Activated naive CD4-positive, alpha-beta T cell (primary cell): ENCODE results near the gene DCTN2.
"Not testable (repeated sequence)": the region's sequence is repeated elsewhere in the genome, so short reads cannot be mapped to it uniquely, and the experiment has no call there.

Source experiments
- DNase-seq, 4 experiments: peaks; one replicate each; lab custom pipeline; 2025; lab: John Stamatoyannopoulos, UW

Gene DCTN2

GRCh38 chr12:57546438-57547287, at the start of gene DCTN2:
Gene DCTN2 (minus strand): TSS chr12:57547192. CDS start chr12:57547063, 129 bp downstream.
- peak; percentile 66 to 82 (median 76) for DNase-seq

GRCh38 chr12:57593187-57593586, 46.2 kb upstream of the DCTN2 start:
- no peak for DNase-seq

DNA sequence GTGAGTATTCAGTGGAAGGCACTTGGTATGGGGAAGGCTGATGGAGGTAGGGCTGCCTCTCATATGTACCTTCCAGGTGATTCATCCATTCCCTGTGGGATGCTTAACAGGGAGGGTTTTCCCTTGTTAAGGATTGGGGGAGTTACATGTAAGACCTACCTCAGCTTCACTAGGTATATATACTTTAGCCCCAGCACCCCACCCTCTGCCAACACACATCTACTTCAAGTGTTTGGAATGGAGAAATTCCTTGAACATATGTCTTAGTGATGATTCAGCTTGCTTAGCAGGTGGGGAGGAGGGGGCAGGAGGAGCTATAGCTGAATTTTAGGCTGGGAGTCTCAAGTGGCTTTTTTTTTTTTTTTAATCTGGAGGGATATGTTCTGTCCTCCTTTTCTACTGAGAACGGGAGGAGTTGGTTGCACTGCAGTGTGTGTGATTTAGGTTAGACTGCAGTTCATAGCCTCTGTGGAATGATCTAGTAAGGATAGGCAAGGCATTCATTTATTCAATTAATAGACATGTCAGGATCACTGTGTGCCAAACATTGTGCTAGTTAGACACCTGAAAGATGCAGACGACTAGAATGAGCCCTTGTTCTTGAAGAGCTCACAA, 45.7 kb upstream of the DCTN2 start:
- no peak for DNase-seq

DNA sequence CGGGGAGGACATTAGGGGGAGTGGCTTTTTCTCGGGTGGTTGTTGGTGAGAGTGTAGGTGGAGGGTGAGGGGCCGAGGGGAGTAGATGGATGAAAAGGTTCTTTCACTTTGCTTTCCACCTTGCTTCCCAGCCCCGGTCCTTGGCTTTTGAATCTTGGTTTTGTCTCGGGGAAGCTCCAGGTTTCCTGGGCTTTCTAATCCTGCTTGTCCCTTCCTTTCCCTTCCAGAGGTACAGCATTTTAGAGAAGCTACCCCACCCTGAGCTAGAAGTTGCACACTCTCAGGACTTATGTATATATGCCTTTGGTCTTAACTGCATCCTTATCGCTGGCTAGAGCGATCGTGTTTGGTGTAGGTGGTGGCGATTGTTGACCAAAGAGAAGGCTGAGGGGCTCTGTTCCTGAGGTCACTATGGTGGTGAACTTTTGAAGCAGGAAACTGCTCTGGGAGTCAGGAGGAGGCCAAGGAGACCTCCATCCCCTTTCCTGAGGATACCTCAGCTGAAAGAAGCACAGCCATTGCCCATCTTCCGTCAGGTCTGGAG, 44.9 kb upstream of the DCTN2 start:
- no peak for DNase-seq

DNA sequence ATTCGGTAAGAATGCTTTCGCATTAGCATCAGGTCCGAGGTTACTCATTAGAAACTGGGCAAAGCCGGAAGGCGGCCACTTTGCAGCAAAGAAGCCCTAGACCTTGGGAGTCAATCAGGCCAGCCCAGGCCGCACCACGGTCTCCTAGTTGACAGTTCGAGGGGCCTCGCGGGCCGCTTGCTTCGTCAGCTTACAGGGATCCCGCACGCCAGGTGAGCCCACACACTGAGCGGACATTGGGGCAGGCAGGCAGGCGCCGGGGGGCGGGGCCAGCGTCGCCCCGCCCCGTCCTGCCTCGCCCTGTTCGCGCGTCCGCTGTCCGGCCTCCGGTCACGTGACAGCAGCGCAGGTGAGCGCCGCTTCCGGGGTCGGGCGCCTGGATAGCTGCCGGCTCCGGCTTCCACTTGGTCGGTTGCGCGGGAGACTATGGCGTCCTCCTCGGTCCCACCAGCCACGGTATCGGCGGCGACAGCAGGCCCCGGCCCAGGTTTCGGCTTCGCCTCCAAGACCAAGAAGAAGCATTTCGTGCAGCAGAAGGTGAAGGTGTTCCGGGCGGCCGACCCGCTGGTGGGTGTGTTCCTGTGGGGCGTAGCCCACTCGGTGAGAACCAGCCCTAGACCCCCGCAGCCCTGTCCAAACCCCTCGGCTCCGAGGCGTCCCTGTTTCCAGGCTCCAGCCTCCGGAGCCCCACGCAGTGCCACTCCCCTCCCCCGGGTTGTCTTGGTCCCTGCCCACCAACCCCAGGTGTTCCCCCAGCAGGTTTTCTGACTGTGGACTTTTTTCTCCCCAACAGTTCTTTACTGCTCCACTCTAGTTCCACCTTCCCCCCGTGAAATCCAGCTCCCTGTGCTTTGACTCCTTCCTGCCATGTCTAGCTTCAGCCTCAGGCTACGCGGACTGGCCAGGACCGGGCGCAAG, 44.1 kb upstream of the DCTN2 start, which contains the start of gene PIP4K2C:
TSS of gene PIP4K2C (plus strand) at position 329 of the 918 bp plus-strand sequence. CDS start at position 427, 98 bp downstream.
- DNase-seq, result peak in 3 of 4 experiments; percentile 30 to 63 (median 57)

DNA sequence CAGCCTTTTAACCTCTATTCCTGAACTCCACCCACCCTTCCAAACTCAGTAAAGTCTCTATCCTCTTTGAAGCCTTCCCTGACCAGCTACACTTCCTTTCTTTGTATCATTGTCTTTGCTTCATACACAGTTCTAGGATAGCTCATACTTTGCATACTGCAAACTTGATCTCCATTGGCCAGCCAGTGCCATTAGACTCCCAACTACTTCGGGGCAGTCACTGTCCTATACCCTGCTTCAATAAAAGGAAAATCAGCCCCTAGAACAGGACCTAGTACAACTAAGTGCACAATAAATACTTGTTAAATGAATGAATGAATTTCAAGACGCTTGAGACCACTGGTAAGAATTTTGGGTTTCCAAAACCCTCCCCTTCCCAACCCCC, 43.5 kb upstream of the DCTN2 start:
- no peak for DNase-seq

GRCh38 chr12:57588951-57589610, 42.1 kb upstream of the DCTN2 start:
- DNase-seq, result not testable (repeated sequence)

DNA sequence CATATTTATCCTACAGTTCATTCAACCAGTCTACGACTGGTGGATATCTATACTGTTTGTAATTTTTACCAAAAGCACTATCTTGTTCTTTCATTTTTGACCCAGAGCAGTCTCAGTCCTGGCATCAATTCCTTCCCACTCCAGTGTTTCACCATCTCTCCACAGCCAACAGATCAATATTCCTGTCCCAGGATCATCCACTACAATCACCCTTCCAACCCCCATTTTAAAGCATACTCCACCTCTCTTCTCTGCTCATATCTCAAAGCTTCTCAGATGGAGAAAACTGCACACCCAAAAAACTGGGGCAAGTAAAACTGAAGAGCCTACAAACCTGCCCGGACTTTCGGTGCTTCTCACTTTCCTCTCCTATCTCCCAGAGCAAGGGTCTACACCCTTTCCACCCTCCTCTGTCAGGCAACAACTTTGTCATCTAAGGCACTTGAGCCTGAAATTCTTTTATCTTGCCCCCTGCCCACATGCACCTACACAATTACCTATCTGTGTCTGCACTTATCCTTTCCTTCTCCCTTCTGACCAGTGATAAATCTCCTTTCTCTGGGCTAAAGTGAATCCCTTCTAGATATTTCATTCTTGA, 39.9 kb upstream of the DCTN2 start:
- DNase-seq, result no peak

DNA sequence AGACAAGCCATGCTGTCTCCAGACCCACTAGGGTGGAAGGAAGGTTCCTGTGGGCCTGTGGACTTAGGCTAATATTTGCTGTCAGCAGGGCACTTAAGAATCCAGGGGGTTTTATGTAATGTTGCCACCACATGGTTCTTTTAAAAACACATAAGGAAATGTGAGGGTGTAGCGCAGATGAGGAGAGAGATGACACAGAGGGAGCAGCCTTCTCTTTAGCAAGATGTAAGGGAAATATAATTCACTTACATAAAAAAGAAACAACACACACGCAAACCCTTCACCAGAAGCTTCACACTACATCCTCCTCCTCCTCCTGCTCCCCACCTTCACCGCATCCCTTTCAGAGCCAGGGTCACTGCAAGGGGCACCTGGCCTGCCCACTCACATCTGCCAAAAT, 39.1 kb upstream of the DCTN2 start:
- DNase-seq, result no peak

GRCh38 chr12:57585156-57585555, 38.2 kb upstream of the DCTN2 start:
- DNase-seq, result no peak

DNA sequence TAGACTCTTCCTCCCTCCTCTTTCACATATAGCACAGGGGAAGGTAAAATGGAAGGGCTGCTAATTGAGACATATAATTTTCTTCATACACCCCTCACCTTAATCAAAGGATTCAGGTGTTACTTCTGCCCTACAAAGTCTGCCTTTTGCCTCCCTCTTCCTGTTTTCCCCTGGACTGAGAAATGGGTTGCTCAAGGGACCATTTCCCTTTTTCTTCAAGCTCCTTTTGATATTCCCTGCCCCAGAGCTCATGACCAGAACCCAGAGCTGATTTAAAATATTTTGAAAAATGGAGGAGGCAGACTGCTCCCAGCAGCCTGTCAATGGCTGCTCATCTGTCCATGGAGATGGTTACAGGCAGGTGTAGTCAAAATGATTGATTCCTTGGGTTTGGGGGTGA, 37.7 kb upstream of the DCTN2 start:
- no peak for DNase-seq

- no peak for DNase-seq
Measured at GRCh38 chr12:57584050-57584449, 37.1 kb upstream of the DCTN2 start.

DNA sequence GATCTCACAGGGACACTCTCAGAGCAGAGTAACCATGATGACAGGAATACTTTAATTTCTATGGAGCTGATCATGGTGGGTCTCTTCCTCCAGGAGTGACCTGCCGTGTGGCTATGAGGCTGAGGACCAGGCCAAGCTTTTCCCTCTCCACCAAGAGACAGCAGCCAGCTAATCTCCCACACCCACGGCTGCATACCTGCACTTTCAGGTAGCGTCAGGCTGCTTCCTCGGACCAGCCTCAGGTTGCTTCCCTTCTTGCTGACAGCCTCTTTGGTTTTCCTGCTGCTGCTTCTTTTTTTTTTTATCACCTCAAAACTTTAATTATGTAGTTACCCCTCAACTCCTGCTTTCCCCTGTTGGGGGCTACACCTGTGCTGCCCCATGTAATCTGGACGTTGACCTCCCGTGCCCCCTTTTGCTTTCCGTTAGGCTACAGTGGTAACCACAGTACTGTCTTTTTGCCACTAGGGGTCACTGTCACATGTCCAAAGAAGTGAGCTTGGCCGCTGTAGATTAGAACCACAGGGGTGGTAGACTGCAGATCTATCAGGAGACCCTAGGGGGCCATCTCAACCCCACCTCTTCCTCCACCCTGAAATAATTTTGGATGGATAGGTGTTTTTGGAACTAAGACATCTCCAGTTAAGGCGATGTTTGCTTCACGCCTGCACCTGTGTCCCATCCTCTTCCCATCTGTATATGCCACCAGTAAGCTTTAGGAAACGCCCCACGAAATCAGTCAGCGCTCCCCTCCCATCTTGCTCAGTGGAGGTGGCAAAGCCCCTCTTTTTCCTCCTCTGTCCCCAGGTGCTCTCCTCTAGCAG, 36.2 kb upstream of the DCTN2 start:
- peak; percentile 7 to 35 (median 16) for DNase-seq

- no peak for DNase-seq
Measured at GRCh38 chr12:57582440-57582839, 35.4 kb upstream of the DCTN2 start.

DNA sequence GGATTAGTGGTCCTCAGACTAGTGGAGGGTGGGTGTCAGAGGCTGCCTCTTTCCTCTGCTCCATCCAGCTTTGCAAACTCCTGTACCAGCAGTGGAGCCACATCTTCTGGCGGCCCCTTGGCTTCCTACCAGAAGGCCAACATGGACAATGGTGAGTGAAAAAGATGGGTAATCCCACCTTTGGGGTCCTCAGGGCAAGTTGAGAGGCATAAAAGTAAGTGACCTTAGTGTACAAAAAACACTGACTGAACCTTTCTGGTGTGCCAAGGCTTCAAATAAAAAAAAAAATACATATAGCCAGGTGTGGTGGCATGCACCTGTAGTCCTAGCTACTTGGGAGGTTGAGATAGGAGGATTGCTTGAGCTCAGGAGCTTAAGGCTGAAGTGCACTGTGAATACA, 34.8 kb upstream of the DCTN2 start:
- DNase-seq, result no peak

DNA sequence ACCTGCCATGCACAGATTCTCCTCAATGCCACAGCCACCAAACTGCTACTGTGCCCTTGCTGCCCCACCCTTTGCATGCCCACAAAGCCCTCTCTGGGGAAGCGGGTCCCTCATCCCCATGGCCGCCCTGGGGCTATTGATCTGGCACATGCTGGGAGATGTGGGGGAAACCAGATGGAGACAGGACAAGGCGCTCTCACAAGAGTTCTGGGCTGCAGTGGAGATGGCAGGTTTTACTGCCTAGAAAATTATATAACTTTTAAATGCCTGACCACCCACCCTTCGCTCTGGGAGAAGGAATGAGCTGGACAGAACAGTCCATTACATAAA, 33.4 kb upstream of the DCTN2 start:
- no peak for DNase-seq

- DNase-seq, result no peak
Measured at GRCh38 chr12:57579677-57580465, 32.9 kb upstream of the DCTN2 start.

- no peak for DNase-seq
Measured at GRCh38 chr12:57579011-57579410, 32.0 kb upstream of the DCTN2 start.

DNA sequence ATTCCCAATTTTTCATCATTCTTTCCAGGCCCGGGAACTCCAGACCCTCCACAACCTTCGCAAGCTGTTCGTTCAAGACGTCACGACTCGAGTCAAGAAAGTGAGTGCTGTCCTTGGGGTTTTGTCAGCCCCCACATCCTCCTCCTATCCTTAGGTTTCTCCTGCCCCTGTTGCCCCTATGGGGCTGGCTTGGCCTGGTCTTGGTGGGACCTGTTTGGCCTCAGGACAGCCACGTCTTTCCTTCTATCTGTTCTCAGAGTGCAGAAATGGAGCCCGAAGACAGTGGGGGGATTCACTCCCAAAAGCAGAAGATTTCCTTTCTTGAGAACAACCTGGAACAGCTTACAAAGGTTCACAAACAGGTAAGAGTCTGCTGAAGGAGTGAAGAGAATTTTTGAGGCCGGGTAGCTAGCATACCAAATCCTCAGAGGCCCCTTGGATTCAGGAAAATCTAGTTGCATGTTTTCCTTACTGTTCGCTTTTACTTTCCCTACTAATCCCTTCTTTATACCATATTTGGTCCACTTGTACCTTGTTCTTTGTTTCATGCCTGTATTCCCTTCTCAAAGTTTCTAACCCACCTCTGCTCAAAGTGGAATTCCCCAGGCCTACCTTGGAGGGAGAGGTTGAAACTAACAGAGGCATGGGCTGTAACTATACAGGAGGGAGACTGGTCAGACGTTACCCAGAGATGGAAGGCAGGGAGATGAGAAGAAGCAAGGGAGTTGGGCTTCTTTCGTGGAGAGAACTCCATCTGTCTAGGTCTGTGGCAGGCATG, 31.2 kb upstream of the DCTN2 start:
- DNase-seq, result no peak
